ENCODE data around the gene NOL4L. TPM values are rescaled to one million over a fixed set of nuclear protein-coding genes. Genes with fewer than 3 reads are reported as not detected.

The NOL4L gene
- total RNA-seq, 1 experiment from 2014 or later = 31.7 TPM

- H3T11ph ChIP-seq (ENCODE audit: low read length) = no peak overlapping the region
- H2BK12ac ChIP-seq (ENCODE audit: insufficient read length, low read depth, low read length) = no peak overlapping the region
- H4K8ac ChIP-seq (replicated peaks; ENCODE audit: insufficient read length, low read depth, low read length) = no peak overlapping the region
- H2AFZ ChIP-seq (ENCODE audit: low read length) = no peak overlapping the region
- no peak overlapping the region for H3K4me2 ChIP-seq (ENCODE audit: insufficient read depth, insufficient read length, low read length)
- Mint-ChIP-seq H3K4me3 (peak overlapping the region; percentile 34 to 48; a peak in 3 of 5 replicates), H3K4me1 (peaks cover 21 to 28% of the 10 kb centered on the region in 2 experiments), H3K27ac (no peak overlapping the region), H3K27me3 (ENCODE audit: low read depth) (peaks cover 77% of the 10 kb centered on the region), H3K36me3 (ENCODE audit: insufficient read depth in 1 of 3, low read depth in 3 of 3) (peaks cover 0 to 2% (median 0%) of the 10 kb centered on the region in 3 experiments; a peak in 1 of 7 replicates), H3K9me3 (no peaks in the 10 kb centered on the region; a peak in 1 of 5 replicates)
- no peak overlapping the region for H2AK5ac ChIP-seq (ENCODE audit: insufficient read length, low read length)
- 0 out of 2 replicates have a peak, but pooled peaks cover 2% of the 10 kb centered on the region for H3K4me1 ChIP-seq (ENCODE audit: insufficient read depth, low read length)
- no peak overlapping the region for H3K23ac ChIP-seq (ENCODE audit: insufficient read length, low read depth, low read length)
- no peak overlapping the region for H3K4ac ChIP-seq (ENCODE audit: low read depth, low read length)
- no peak overlapping the region for H3K18ac ChIP-seq (ENCODE audit: insufficient read length, low read depth, low read length)
- no peak overlapping the region for H2BK120ac ChIP-seq (ENCODE audit: low read depth, low read length, poor library complexity, severe bottlenecking)
- H3K27me3 ChIP-seq (ENCODE audit: insufficient read depth, low read length) = peaks cover 13% of the 10 kb centered on the region; the same call in 1 of the 2 replicates
- no peaks in the 10 kb centered on the region for H3K9me3 ChIP-seq (ENCODE audit: control insufficient read depth, low read depth, low read length)
- no peak overlapping the region for H3K56ac ChIP-seq (ENCODE audit: insufficient read length, low read depth, low read length)
- H2BK20ac ChIP-seq (ENCODE audit: low read depth, low read length, poor library complexity, severe bottlenecking) = no peak overlapping the region
- no peak overlapping the region for H2BK5ac ChIP-seq (ENCODE audit: insufficient read length, low read length)
- peaks cover 7% of the 10 kb centered on the region for H3K23me2 ChIP-seq (ENCODE audit: insufficient read length, low read depth, low read length, poor library complexity, severe bottlenecking)
- no peaks in the 10 kb centered on the region for H4K20me1 ChIP-seq (ENCODE audit: control insufficient read depth, insufficient read depth, insufficient read length)
- H3K79me1 ChIP-seq (ENCODE audit: insufficient read depth, low read depth, low read length, poor library complexity, severe bottlenecking) = no peaks in the 10 kb centered on the region
- H2BK15ac ChIP-seq (ENCODE audit: low read depth, low read length) = no peak overlapping the region
- H3K27ac ChIP-seq (ENCODE audit: insufficient read length, low read depth, low read length) = no peak overlapping the region
- H4K91ac ChIP-seq (ENCODE audit: insufficient read length, low read depth, low read length) = no peak overlapping the region
- no peaks in the 10 kb centered on the region for H3K79me2 ChIP-seq (ENCODE audit: insufficient read depth, low read length)
- no peak overlapping the region for H3K9ac ChIP-seq (ENCODE audit: extremely low read depth, insufficient read length, low read length)
- no peak for TF ChIP-seq CTCF (conservative IDR thresholded peaks at IDR 0.05)
- no CpG with 5 or more reads among the region's 52 CpGs for WGBS (ENCODE audit: extremely low coverage, insufficient read length, low lambda C conversion rate)
- H4K5ac ChIP-seq (ENCODE audit: insufficient read length, low read depth, low read length) = no peak overlapping the region
- no peak for DNase-seq
- H3K14ac ChIP-seq (ENCODE audit: insufficient read depth, low read length) = no peak overlapping the region
These were observed 1.5 kb downstream of the NOL4L start for GRCh38 chr20:32583581-32584070.
